HG03342 (cell line): ENCODE measurements around the gene GNAL.
"Not testable (repeated sequence)": the region's sequence is repeated elsewhere in the genome, so short reads cannot be mapped to it uniquely, and the experiment has no call there.

ENCODE experiments used
- ATAC-seq: cut with Tn5 transposase; IDR thresholded peaks from one replicate; pipeline ENCODE4 v1.9.1; 2021; ENCODE audit warnings: mild to moderate bottlenecking, moderate library complexity; ENCODE audit not compliant: unreplicated experiment

Gene GNAL

DNA sequence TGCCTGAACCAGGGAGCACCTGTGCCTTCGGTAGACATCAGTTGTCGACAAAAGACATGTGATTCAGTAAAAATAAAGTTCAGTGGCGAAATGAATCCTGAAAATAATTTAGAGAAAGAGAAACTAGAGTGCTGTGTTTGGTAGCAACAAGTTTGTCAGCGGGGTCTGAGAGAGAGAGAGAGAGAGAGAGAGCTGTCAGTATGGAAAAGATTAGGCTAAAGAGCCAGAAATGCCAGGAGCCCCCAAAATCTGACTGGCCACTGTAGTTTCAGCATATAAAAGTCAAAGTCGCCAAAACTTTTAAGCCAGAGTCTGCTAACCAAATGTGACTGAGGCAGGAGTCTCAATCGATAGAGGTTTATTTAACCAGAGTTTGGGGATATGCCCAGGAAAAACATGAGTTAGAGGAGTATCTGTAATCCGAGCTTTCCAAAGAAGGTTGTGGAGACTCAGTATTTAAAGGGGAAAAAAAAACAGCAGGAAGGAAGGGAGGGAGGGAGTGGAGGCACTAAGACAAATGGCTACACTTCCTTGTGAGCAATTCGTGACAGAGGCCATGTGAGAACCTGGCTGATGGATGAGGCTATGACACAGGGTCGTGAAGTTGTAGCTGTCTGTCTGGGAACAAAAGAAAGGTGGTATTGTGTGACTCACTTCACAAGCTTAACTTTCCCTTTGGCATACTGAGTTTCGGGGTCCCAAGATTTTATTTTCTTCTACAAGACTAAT is 20.5 kb upstream of the GNAL start:
- no peak for ATAC-seq

DNA sequence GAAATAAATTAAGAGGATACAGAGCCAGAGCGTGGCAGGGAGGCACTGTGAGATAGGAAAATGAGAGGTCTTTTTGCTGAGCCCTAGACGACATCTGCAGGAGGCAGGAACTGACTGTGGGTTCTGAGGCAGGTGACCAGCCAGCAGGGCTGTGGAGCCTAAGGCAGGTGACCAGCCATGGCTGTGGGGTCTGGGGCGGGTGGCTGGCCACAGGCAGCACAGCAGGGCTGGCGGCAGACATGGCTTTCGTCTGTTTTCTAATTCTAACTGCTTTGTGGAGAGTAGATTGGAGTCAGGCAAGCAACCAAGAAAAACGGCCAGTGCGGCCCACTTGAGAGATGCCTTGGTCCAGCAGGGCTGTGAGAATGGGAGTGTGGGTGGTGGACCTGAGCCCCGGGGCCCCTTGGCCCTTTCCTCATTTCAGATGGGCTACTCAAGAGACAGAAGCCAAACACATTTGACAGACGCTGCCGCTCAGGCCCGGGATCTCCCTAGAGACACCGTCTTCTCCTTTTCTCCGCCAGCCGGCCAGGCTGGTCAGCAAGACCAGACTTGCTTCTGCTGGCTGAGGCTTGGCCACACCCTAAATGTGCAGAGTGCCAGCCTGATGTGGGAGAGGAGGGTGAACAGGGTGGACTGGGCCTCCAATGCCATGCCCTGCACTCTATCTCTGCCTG is 19.7 kb upstream of the GNAL start:
- ATAC-seq, result no peak

DNA sequence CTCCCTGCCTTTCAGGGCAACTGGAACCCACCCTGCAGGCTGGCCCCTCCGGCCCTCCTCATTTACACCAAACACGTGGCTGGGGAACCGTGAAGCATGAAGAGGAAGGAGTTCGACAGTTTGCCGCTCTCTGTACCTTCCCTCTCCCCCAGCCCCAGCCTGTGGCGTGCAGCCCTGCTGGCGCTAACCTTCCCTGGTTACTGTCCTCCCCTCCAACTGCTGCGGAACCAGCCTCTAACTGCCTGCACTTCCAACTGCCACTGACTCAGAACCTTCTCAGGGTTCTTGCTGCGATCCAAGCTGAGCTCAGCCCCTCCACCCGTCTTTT is 19.2 kb upstream of the GNAL start:
- ATAC-seq, result no peak

- no peak for ATAC-seq
Measured at GRCh38 chr18:11671156-11671555, 17.9 kb upstream of the GNAL start.

GRCh38 chr18:11672198-11672597 is 16.9 kb upstream of the GNAL start:
- no peak for ATAC-seq

- no peak for ATAC-seq
Measured at GRCh38 chr18:11672846-11673454, 16.1 kb upstream of the GNAL start.

DNA sequence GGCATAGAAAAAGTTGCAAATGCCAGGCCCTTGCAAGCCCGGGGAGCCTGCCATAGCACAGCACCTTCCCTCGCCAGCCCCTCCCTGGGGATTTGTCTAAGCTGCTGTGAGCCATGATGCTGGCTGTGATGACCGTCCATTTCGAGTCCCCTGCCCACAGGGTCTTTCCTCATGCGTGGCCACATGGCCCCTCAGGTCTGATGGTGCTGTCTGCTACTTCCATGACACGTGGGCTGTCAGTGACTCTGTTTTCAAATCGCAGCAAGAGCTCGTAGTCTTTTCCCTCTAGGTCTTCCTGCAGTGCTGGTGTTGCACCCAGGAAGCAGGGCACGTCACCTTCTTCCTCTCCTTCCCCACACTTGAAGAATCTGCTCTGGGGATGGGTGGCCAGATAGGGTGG is 15.5 kb upstream of the GNAL start:
- ATAC-seq, result no peak

GRCh38 chr18:11674119-11674518 is 14.9 kb upstream of the GNAL start:
- no peak for ATAC-seq

DNA sequence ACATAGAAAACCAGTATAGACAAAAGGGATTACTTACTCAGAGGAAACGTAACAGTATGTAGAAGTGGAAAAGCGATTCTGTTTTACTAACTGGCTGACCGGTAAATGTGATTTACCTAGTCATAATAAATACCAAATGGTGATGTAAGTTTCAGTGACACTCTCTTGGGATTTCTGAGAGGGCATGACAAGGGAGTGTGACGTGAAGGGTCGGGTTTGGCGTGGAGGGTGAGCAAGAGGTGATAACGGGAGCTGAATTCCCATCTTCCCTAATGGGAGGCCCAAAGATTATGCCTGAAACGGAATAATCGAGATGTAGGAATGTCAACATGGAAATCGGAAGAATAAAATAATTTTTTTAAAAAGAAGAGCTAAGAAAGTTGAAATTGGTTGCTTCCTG is 12.7 kb upstream of the GNAL start:
- no peak for ATAC-seq

DNA sequence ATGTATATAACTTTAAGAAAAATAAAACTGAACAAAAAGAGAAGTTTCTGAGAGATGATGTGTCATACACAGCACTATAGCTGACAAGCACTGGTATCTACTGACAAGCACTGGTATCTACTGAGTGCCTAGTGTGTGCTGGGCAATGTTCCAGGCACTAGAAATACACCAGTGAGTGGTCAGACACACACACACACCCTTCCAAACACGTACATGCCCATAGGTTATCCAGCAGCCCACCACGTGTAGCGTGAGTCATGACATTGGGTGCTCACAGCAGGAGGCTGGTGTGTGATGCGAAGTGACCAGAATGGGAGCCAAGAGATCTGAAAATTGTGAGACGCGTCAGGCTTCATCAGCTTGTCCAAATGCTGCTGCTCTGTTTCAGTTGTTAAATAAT is 12.2 kb upstream of the GNAL start:
- ATAC-seq, result no peak

- ATAC-seq, result no peak
Measured at GRCh38 chr18:11678211-11678610, 10.9 kb upstream of the GNAL start.

- peak; percentile 43 for ATAC-seq
Measured at GRCh38 chr18:11689669-11690565, 853 bp downstream of the GNAL start.

DNA sequence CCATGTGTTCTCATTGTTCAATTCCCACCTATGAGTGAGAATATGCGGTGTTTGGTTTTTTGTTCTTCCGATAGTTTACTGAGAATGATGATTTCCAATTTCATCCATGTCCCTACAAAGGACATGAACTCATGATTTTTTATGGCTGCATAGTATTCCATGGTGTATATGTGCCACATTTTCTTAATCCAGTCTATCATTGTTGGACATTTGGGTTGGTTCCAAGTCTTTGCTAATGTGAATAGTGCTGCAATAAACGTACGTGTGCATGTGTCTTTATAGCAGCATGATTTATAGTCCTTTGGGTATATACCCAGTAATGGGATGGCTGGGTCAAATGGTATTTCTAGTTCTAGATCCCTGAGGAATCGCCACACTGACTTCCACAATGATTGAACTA is 1.6 kb downstream of the GNAL start:
- ATAC-seq, result not testable (repeated sequence)

- ATAC-seq, result no peak
Measured at GRCh38 chr18:11695736-11696135, 6.7 kb downstream of the GNAL start.

- ATAC-seq, result no peak
Measured at GRCh38 chr18:11696451-11696850, 7.4 kb downstream of the GNAL start.

DNA sequence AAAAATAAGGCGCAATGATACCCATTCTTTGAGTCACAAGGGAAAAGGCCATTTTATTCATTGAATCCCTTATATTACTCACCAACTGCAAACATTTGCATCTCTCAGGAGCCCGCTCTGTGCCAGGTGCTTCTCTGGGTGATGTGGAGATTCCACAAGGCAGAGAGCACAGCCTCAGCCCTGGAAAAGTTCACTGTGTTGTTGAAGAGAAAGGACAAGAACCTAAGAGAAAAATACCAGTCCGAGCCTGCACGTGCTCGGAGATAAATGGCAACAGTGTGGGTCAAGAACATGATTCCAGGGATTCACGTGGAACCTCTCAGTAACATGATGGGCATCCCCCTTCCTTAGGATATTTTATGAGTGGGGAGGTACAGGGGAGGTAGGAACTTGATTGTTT is 11.8 kb downstream of the GNAL start:
- ATAC-seq, result no peak

DNA sequence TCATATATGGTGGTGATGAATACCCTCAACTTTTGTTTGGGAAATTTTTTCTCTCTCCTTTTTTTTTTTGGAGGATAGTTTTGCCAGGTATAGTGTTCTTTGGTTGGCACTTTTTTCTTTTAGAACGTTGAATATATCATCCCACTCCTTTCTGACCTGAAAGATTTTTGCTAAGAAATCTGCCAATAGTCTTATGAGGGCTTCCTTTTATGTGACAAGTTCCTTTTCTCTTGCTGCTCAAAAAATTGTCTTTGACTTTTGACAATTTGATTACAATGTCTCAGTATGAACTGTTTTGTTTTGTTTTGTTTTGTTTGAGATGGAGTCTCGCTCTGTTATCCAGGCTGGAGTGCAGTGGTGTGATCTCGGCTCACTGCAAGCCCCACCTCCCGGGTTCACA is 21.5 kb downstream of the GNAL start:
- no peak for ATAC-seq

DNA sequence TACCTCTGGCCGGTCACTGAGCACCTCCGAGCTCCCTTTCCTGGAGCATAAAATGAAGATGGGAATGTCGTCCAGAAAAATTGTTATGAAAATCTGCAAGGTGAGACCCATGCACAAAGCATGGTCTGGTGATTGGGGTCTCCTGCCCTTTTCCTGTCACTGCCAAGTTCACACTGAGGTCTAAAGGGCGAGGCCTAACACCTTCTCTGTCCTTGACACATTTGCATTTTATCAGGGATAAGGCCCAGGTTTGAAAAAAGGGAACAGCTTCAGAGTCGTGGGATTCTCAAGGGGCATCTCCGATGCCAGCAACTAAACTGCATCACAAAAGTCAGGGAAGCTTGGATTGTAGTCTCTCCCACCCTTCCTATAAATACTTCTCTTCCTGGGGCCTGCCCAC is 24.7 kb downstream of the GNAL start:
- ATAC-seq, result no peak

GRCh38 chr18:11714244-11714918 is 25.3 kb downstream of the GNAL start:
- ATAC-seq, result no peak

DNA sequence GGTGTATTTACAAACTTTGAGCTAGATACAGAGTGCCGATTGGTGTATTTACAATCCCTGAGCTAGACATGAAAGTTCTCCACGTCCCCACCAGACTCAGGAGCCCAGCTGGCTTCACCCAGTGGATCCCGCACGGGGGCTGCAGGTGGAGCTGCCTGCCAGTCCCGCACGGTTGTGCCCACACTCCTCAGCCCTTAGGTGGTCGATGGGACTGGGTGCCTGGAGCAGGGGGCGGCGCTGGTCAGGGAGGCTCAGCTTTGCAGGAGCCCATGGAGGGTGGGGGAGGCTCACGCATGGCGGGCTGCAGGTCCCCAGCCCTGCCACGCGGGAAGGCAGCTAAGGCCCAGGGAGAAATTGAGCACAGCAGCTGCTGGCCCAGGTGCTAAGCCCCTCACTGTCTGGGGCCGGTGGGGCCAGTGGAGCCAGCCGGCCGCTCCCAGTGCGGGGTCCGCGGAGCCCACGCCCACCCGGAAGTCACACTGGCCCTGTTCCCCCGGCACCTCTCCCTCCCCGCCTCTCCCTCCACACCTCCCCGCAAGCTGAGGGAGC is 27.8 kb downstream of the GNAL start:
- ATAC-seq, result not testable (repeated sequence)

DNA sequence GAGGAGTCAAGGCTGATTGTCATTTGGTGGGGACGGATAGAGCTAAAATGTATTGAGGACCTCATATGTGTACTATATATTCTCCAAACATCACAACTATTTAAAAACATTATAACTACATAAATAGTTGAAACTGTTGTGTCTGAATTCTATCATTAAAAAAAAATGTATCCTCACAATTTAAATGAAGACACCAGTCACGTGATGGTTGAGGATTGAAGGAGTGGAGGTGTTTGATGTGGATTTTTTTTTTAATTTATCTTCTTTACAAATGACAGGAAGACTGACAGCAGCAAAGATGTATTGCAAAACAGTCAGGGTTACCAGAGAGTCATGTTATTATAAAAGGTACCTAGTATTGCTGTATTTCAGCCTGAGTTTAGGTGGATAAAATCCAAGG is 30.0 kb downstream of the GNAL start:
- ATAC-seq, result no peak
